GM21723 (cell line): ENCODE results near the gene NBEA.

ENCODE experiments used
- ATAC-seq: cut with Tn5 transposase; IDR thresholded peaks from one replicate; pipeline ENCODE4 v1.9.1; 2021; ENCODE audit warnings: mild to moderate bottlenecking, moderate library complexity; ENCODE audit not compliant: unreplicated experiment

NBEA gene

GRCh38 chr13:35256459-35257148 lies 314.5 kb downstream of the NBEA start:
- no peak for ATAC-seq

- ATAC-seq: no peak
These were observed 318.2 kb downstream of the NBEA start for GRCh38 chr13:35260316-35260715.

GRCh38 chr13:35266412-35266811 lies 324.3 kb downstream of the NBEA start:
- no peak for ATAC-seq

GRCh38 chr13:35278917-35279316 lies 336.8 kb downstream of the NBEA start:
- no peak for ATAC-seq

GRCh38 chr13:35279500-35279899 lies 337.4 kb downstream of the NBEA start:
- ATAC-seq: no peak

GRCh38 chr13:35283856-35284255 lies 341.8 kb downstream of the NBEA start:
- no peak for ATAC-seq

- ATAC-seq: no peak
These were observed 343.6 kb downstream of the NBEA start for GRCh38 chr13:35285677-35286076.

- ATAC-seq: no peak
These were observed 350.3 kb downstream of the NBEA start for GRCh38 chr13:35292329-35292728.

- ATAC-seq: no peak
These were observed 351.6 kb downstream of the NBEA start for GRCh38 chr13:35293579-35294226.

- no peak for ATAC-seq
These were observed 367.6 kb downstream of the NBEA start for GRCh38 chr13:35309706-35310105.

- no peak for ATAC-seq
These were observed 390.1 kb downstream of the NBEA start for GRCh38 chr13:35332134-35332533.

GRCh38 chr13:35333157-35333556 lies 391.1 kb downstream of the NBEA start:
- no peak for ATAC-seq

GRCh38 chr13:35342440-35342839 lies 400.4 kb downstream of the NBEA start:
- no peak for ATAC-seq

- no peak for ATAC-seq
These were observed 401.3 kb downstream of the NBEA start for GRCh38 chr13:35343417-35343816.

- ATAC-seq: no peak
These were observed 403.9 kb downstream of the NBEA start for GRCh38 chr13:35345992-35346391.

- ATAC-seq: no peak
These were observed 404.4 kb downstream of the NBEA start for GRCh38 chr13:35346494-35346893.

GRCh38 chr13:35347679-35348205 lies 405.7 kb downstream of the NBEA start:
- no peak for ATAC-seq

GRCh38 chr13:35349052-35349451 lies 407.0 kb downstream of the NBEA start:
- peak; percentile 40 for ATAC-seq

GRCh38 chr13:35349673-35350278 lies 407.7 kb downstream of the NBEA start:
- peak; percentile 71 for ATAC-seq

GRCh38 chr13:35354285-35354684 lies 412.2 kb downstream of the NBEA start:
- ATAC-seq: no peak

GRCh38 chr13:35354882-35355281 lies 412.8 kb downstream of the NBEA start:
- no peak for ATAC-seq

- no peak for ATAC-seq
These were observed 414.5 kb downstream of the NBEA start for GRCh38 chr13:35356572-35356971.
